IMR-90 (cell line): ENCODE results near the gene RPS3. TPM values are rescaled to one million over a fixed set of nuclear protein-coding genes. Genes with fewer than 3 reads are reported as not detected.
"Not testable (repeated sequence)": the region's sequence is repeated elsewhere in the genome, so short reads cannot be mapped to it uniquely, and the experiment has no call there.

Source experiments
- ATAC-seq: fragments of 200-7000 bp; cut with Tn5 transposase; 2 replicates; pipeline ENCODE4 v1.9.1; 2020; ENCODE audit warnings: low read depth, mild to moderate bottlenecking, moderate library complexity
- BruUV-seq: library from RNA; stranded (reverse); fragments of 400-500 nt; replicated peaks from 2 replicates; lab custom pipeline; 2021; lab: Mats Ljungman, UMichigan
- CTCF ChIA-PET: fragments of 300-600 bp; formaldehyde crosslinking; extraction: SDS; loops from one replicate; lab custom pipeline; 2021; ENCODE audit warnings: antibody characterized with exemption; lab: Yijun Ruan, JAX
- POLR2A ChIA-PET: fragments of 300-600 bp; sonication (Branson Sonifier 250); formaldehyde crosslinking; loops from one replicate; lab custom pipeline; 2022; ENCODE audit warnings: antibody characterized with exemption; ENCODE audit not compliant: unreplicated experiment; lab: Charles Lee
- DNase-seq: peaks from one replicate; pipeline ENCODE4 v3.0.0; 2013
- H2AFZ ChIP-seq: replicated peaks from 2 replicates; pipeline ENCODE3; 2013; ENCODE audit warnings: low read length, mild to moderate bottlenecking; ENCODE audit not compliant: poor library complexity
- H2AK5ac ChIP-seq: 2 replicates; pipeline ENCODE4 v1.6.1; 2013; ENCODE audit warnings: low read depth, low read length, inconsistent platforms
- H2AK9ac ChIP-seq: replicated peaks from 2 replicates; pipeline ENCODE3; 2013; ENCODE audit warnings: mild to moderate bottlenecking, low read depth, low read length, moderate library complexity; ENCODE audit not compliant: poor library complexity
- H2BK120ac ChIP-seq: 2 replicates; pipeline ENCODE4 v1.6.1; 2013; ENCODE audit warnings: low read depth, low read length, inconsistent platforms
- H2BK15ac ChIP-seq: 3 replicates; pipeline ENCODE4 v1.6.1; 2013; ENCODE audit warnings: low read depth, low read length, inconsistent platforms
- H2BK20ac ChIP-seq: 2 replicates; pipeline ENCODE4 v1.6.1; 2013; ENCODE audit warnings: low read depth, mild to moderate bottlenecking, inconsistent platforms, low read length, moderate library complexity
- H2BK5ac ChIP-seq: 2 replicates; pipeline ENCODE4 v1.6.1; 2013; ENCODE audit warnings: mild to moderate bottlenecking, low read depth, low read length, inconsistent platforms; ENCODE audit not compliant: poor library complexity, severe bottlenecking
- H3K14ac ChIP-seq: replicated peaks from 2 replicates; pipeline ENCODE4 v1.6.1; 2013; ENCODE audit warnings: low read depth, low read length, inconsistent platforms
- H3K18ac ChIP-seq: 2 replicates; pipeline ENCODE4 v1.6.1; 2013; ENCODE audit warnings: low read depth, low read length, control low read depth
- H3K23ac ChIP-seq: 2 replicates; pipeline ENCODE4 v1.6.1; 2013; ENCODE audit warnings: low read depth, low read length, inconsistent platforms
- H3K27ac ChIP-seq: 2 replicates; pipeline ENCODE4 v1.5.1; 2013; ENCODE audit warnings: mild to moderate bottlenecking, control low read depth, low read length; ENCODE audit not compliant: insufficient read depth
- H3K27me3 ChIP-seq: 2 replicates; pipeline ENCODE4 v1.6.1; 2013; ENCODE audit warnings: low read length; ENCODE audit not compliant: control insufficient read depth, insufficient read depth
- H3K36me3 ChIP-seq: 2 replicates; pipeline ENCODE4 v1.6.1; 2013; ENCODE audit warnings: low read length, mixed read lengths; ENCODE audit not compliant: control insufficient read depth, insufficient read depth
- H3K4ac ChIP-seq: 2 replicates; pipeline ENCODE4 v1.6.1; 2013; ENCODE audit warnings: low read depth, low read length, inconsistent platforms
- H3K4me1 ChIP-seq: 2 replicates; pipeline ENCODE4 v1.6.1; 2013; ENCODE audit warnings: low read length, mixed read lengths; ENCODE audit not compliant: control insufficient read depth, insufficient read depth
- H3K4me2 ChIP-seq: 2 replicates; pipeline ENCODE4 v1.6.1; 2013; ENCODE audit warnings: low read depth, mild to moderate bottlenecking, control low read depth, low read length, moderate library complexity
- H3K4me3 ChIP-seq: 2 replicates; pipeline ENCODE4 v1.5.1; 2013; ENCODE audit warnings: low read depth, mild to moderate bottlenecking, control low read depth, low read length, moderate library complexity; ENCODE audit not compliant: insufficient read depth
- H3K56ac ChIP-seq: 2 replicates; pipeline ENCODE4 v1.6.1; 2013; ENCODE audit warnings: low read length, inconsistent platforms; ENCODE audit not compliant: insufficient read depth; ENCODE audit errors: extremely low read depth
- H3K79me1 ChIP-seq, 2 experiments: 2 replicates each; pipeline ENCODE4 v1.6.1; 2013; ENCODE audit warnings: low read length in 2 of 2, inconsistent platforms in 1 of 2, low read depth in 1 of 2
- H3K9ac ChIP-seq: 2 replicates; pipeline ENCODE4 v1.6.1; 2013; ENCODE audit warnings: low read depth, low read length, control low read depth
- H3K9me1 ChIP-seq: 2 replicates; pipeline ENCODE4 v1.6.1; 2013; ENCODE audit warnings: low read length, inconsistent platforms; ENCODE audit not compliant: insufficient read depth
- H3K9me3 ChIP-seq: 2 replicates; pipeline ENCODE4 v1.6.1; 2013; ENCODE audit warnings: low read length; ENCODE audit not compliant: control insufficient read depth, insufficient read depth
- H4K20me1 ChIP-seq: 2 replicates; pipeline ENCODE4 v1.6.1; 2013; ENCODE audit warnings: low read length, inconsistent platforms; ENCODE audit not compliant: insufficient read depth
- H4K5ac ChIP-seq: 2 replicates; pipeline ENCODE4 v1.6.1; 2013; ENCODE audit warnings: mild to moderate bottlenecking, low read depth, low read length, control low read depth
- H4K8ac ChIP-seq, 2 experiments: 2 replicates each; pipeline ENCODE4 v1.6.1; 2013; ENCODE audit warnings: low read depth in 2 of 2, low read length in 2 of 2, control low read depth in 1 of 2, inconsistent platforms in 1 of 2
- H4K91ac ChIP-seq: 2 replicates; pipeline ENCODE4 v1.6.1; 2013; ENCODE audit warnings: low read depth, low read length, inconsistent platforms; ENCODE audit not compliant: insufficient read depth
- BHLHE40 ChIP-seq: fragments of 150-350 bp; IDR thresholded peaks from 2 replicates; pipeline ENCODE4 v1.6.1; 2016; ENCODE audit warnings: mild to moderate bottlenecking, low read depth, low read length
- CEBPB ChIP-seq: IDR thresholded peaks from 2 replicates; pipeline ENCODE4 v1.6.1; 2012; ENCODE audit warnings: low read depth, low read length, improper control_type of control experiment
- CHD1 ChIP-seq: IDR thresholded peaks from 2 replicates; pipeline ENCODE4 v1.6.1; 2012; ENCODE audit warnings: low read depth, low read length, improper control_type of control experiment
- FOS ChIP-seq: fragments of 150-350 bp; IDR thresholded peaks from 2 replicates; pipeline ENCODE4 v1.6.1; 2016; ENCODE audit warnings: low read depth, low read length
- MXI1 ChIP-seq: IDR thresholded peaks from 2 replicates; pipeline ENCODE4 v1.6.1; 2012; ENCODE audit warnings: low read depth, mild to moderate bottlenecking, low read length, moderate library complexity, borderline replicate concordance
- POLR2A ChIP-seq: IDR thresholded peaks from 2 replicates; pipeline ENCODE4 v1.6.1; 2012; ENCODE audit warnings: mild to moderate bottlenecking, low read depth, low read length
- SMC3 ChIP-seq: fragments of 150-350 bp; IDR thresholded peaks from 2 replicates; pipeline ENCODE4 v1.6.1; 2016; ENCODE audit warnings: low read depth, mild to moderate bottlenecking, antibody characterized with exemption, low read length, moderate library complexity
- WGBS, 2 experiments: methylation state at CpG; one replicate each; pipeline versions ENCODE4 v1.1.5 to v1.1.7; 2013; ENCODE audit warnings: missing lambda C conversion rate in 2 of 2; ENCODE audit not compliant: insufficient read length in 1 of 2; ENCODE audit errors: extremely low coverage in 2 of 2; 5-methylcytosine and 5-hydroxymethylcytosine counted together
- dilution Hi-C: fragments of 300-500 bp; cut with HindIII; formaldehyde crosslinking; loops from one replicate; pipeline ENCODE4 v1.14.3; 2018; ENCODE audit warnings: low sequenced_read_pairs; ENCODE audit not compliant: unreplicated experiment
- in situ Hi-C: fragments of 300-500 bp; cut with MboI; formaldehyde crosslinking; loops from 3 replicates; pipeline ENCODE4 v1.14.3; 2019; ENCODE audit warnings: low sequenced_read_pairs, inconsistent platforms, mixed read lengths
- intact Hi-C: fragments of 100-400 bp; cut with micrococcal nuclease; formaldehyde crosslinking; loops from 2 replicates; pipeline ENCODE4 v1.10.0; 2022
- polyA plus RNA-seq, 3 experiments: library from polyadenylated mRNA; depleted of rRNA; stranded (reverse); fragments of >200 nt; gene quantifications; 2 replicates each; pipeline ENCODE4 v1.2.3, GENCODE V29; 2012; ENCODE audit warnings: low replicate concordance in 1 of 3
- total RNA-seq: library from RNA; depleted of rRNA; stranded (reverse); fragments of >200 nt; gene quantifications from 2 replicates; pipeline ENCODE4 v1.2.3, GENCODE V29; 2012
- TF ChIP-seq, protein P1 (sequence below): fragments of 150-350 bp; IDR thresholded peaks from 2 replicates; pipeline ENCODE4 v1.6.1; 2017; ENCODE audit warnings: mild to moderate bottlenecking, antibody characterized with exemption, low read length, low read depth
- TF ChIP-seq, protein P2 (sequence below): fragments of 150-350 bp; IDR thresholded peaks from 2 replicates; pipeline ENCODE4 v1.6.1; 2016; ENCODE audit warnings: low read depth, mild to moderate bottlenecking, low read length, moderate library complexity, borderline replicate concordance

The RPS3 gene
- total and polyA plus RNA-seq, 2 of the 4 experiments (the other 2 are of a cell fraction): 2,360 to 2,477 TPM

DNA sequence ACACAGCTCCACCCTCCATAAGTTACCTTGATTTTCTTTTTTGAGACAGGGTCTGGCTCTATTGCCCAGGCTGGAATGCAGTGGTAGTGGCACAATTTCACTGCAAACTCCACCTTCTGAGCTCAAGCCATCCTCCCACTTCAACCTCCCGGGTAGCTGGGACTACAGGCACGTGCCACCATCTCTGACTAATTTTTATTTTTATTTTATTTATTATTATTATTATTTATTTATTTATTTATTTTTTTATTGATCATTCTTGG lies 9.6 kb downstream of the RPS3 start:
- no peak overlapping the region for H3K23ac ChIP-seq
- H3K27ac ChIP-seq: no peak overlapping the region
- no peaks in the 10 kb centered on the region for H3K27me3 ChIP-seq
- no peak overlapping the region for H3K18ac ChIP-seq
- H3K4me1 ChIP-seq: no peaks in the 10 kb centered on the region; the same call in 1 of the 2 replicates
- H2BK20ac ChIP-seq: no peak overlapping the region
- H4K20me1 ChIP-seq: peaks cover 60% of the 10 kb centered on the region
- H2BK5ac ChIP-seq: no peak overlapping the region
- no TSS peak for BruUV-seq
- ATAC-seq: no peak
- peaks cover 52% of the 10 kb centered on the region for H3K36me3 ChIP-seq
- H3K4me3 ChIP-seq: no peak overlapping the region
- intact Hi-C loops (loop anchor here (1.0 kb wide), 1 partner anchor 123 kb away; no protein-coding TSS in a partner anchor), in situ Hi-C loops (no loop called here), dilution Hi-C loops (no loop called here)
- WGBS, 2 experiments: no CpG with 5 or more reads among the region's 2 CpGs
- no peak overlapping the region for H3K9ac ChIP-seq
- H3K56ac ChIP-seq: no peak overlapping the region
- H3K4ac ChIP-seq: no peak overlapping the region
- TF ChIP-seq CHD1: no peak
- no peak for TF ChIP-seq FOS
- no peak for TF ChIP-seq POLR2A
- no peak for TF ChIP-seq MXI1
- no peak for TF ChIP-seq BHLHE40
- TF ChIP-seq, protein P1, sequence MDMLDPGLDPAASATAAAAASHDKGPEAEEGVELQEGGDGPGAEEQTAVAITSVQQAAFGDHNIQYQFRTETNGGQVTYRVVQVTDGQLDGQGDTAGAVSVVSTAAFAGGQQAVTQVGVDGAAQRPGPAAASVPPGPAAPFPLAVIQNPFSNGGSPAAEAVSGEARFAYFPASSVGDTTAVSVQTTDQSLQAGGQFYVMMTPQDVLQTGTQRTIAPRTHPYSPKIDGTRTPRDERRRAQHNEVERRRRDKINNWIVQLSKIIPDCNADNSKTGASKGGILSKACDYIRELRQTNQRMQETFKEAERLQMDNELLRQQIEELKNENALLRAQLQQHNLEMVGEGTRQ: no peak
- TF ChIP-seq SMC3: no peak
- no peak for TF ChIP-seq CEBPB
- TF ChIP-seq, protein P2, sequence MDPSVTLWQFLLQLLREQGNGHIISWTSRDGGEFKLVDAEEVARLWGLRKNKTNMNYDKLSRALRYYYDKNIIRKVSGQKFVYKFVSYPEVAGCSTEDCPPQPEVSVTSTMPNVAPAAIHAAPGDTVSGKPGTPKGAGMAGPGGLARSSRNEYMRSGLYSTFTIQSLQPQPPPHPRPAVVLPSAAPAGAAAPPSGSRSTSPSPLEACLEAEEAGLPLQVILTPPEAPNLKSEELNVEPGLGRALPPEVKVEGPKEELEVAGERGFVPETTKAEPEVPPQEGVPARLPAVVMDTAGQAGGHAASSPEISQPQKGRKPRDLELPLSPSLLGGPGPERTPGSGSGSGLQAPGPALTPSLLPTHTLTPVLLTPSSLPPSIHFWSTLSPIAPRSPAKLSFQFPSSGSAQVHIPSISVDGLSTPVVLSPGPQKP: no peak
- no peak overlapping the region for H2AK9ac ChIP-seq
- CTCF ChIA-PET: interaction anchor here (1.7 kb wide), 1 partner anchor 10 kb away, joined by 3 read pairs; no protein-coding TSS in a partner anchor
- no peak overlapping the region for H2BK15ac ChIP-seq
- POLR2A ChIA-PET: no interaction called here
- no peak overlapping the region for H4K91ac ChIP-seq
- no peak overlapping the region for H3K14ac ChIP-seq
- no peak overlapping the region for H2AK5ac ChIP-seq
- no peaks in the 10 kb centered on the region for H3K9me3 ChIP-seq
- H2AFZ ChIP-seq: no peak overlapping the region
- peaks cover 15 to 58% of the 10 kb centered on the region in 2 experiments; a peak in 3 of 4 replicates for H3K79me1 ChIP-seq
- no peak for DNase-seq
- H3K9me1 ChIP-seq: no peaks in the 10 kb centered on the region
- no peak overlapping the region for H2BK120ac ChIP-seq
- no peak overlapping the region for H4K8ac ChIP-seq
- H4K5ac ChIP-seq: no peak overlapping the region
- no peak overlapping the region for H3K4me2 ChIP-seq

DNA sequence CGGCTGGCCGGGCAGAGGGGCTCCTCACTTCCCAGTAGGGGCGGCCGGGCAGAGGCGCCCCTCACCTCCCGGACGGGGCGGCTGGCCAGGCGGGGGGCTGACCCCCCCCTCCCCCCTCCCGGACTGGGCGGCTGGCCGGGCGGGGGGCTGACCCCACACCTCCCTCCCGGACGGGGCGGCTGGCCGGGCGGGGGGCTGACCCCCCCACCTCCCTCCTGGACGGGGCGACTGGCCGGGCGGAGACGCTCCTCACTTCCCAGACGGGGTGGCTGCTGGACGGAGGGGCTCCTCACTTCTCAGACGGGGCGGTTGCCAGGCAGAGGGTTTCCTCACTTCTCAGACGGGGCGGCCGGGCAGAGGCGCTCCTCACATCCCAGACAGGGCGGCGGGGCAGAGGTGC lies 10.7 kb downstream of the RPS3 start:
- H3K4me1 ChIP-seq, H4K8ac ChIP-seq, BruUV-seq, H3K27me3 ChIP-seq, H3K56ac ChIP-seq, H2BK120ac ChIP-seq, in situ Hi-C loops, H2BK20ac ChIP-seq, H4K91ac ChIP-seq, POLR2A ChIA-PET, intact Hi-C loops, H3K4me3 ChIP-seq, ATAC-seq, DNase-seq, H3K4me2 ChIP-seq, H3K9me3 ChIP-seq, H2AFZ ChIP-seq, H3K4ac ChIP-seq, H3K18ac ChIP-seq, H3K23ac ChIP-seq, H3K14ac ChIP-seq, H2AK9ac ChIP-seq, H2BK5ac ChIP-seq, H3K27ac ChIP-seq, CTCF ChIA-PET, dilution Hi-C loops, H3K9ac ChIP-seq, H2AK5ac ChIP-seq, H2BK15ac ChIP-seq, H3K9me1 ChIP-seq, H4K5ac ChIP-seq: not testable (repeated sequence)
- WGBS, 2 experiments: no CpG with 5 or more reads among the region's 33 CpGs
- Histone ChIP-seq H3K79me1 (peaks cover 10 to 56% of the 10 kb centered on the region in 2 experiments; a peak in 2 of 4 replicates), H4K20me1 (peaks cover 50% of the 10 kb centered on the region), H3K36me3 (peaks cover 49% of the 10 kb centered on the region)
